ENCODE measurements around the gene GPR153.

GRCh38 chr1:6294890-6295556 is 34.1 kb upstream of the GPR153 start:
- TF ChIP-seq CTCF (IDR thresholded peaks at IDR 0.05) = no peak
- TF ChIP-seq POLR2A (IDR thresholded peaks at IDR 0.05) = no peak
